ENCODE results near the gene HELZ. TPM values are rescaled to one million over a fixed set of nuclear protein-coding genes. Genes with fewer than 3 reads are reported as not detected.

HELZ gene
- total and polyA plus RNA-seq, 2 donors (not counting 3 experiments of a cell fraction or from before 2014, with no cell fraction given) = 8.0 to 47.3 TPM

- POLR2A ChIA-PET = no interaction called here
- no peaks in the 10 kb centered on the region for H3K79me2 ChIP-seq (ENCODE audit: control insufficient read depth, insufficient read depth, low read length)
- dilution Hi-C loops (cut with MboI; ENCODE audit: extremely low pct_ligation_motif_present, low sequenced_read_pairs) (no loop called here), intact Hi-C loops (cut with micrococcal nuclease) (no loop called here)
- no peak overlapping the region for H3K4me2 ChIP-seq (ENCODE audit: insufficient read depth, low read length)
- H3K27me3 ChIP-seq (ENCODE audit: control insufficient read depth in 2 of 2, insufficient read depth in 2 of 2, low read length in 2 of 2) = no peaks in the 10 kb centered on the region
- CTCF ChIA-PET = interaction anchor here (1.5 kb wide), 1 partner anchor 13 kb away, joined by 4 read pairs; no protein-coding TSS in a partner anchor
- no peaks in the 10 kb centered on the region for H3K4me1 ChIP-seq (ENCODE audit: control insufficient read depth, extremely low read depth, insufficient read depth, low read length)
- no TSS peak for BruUV-seq (replicated peaks)
- TF ChIP-seq GATA2 (IDR thresholded peaks at IDR 0.05; ENCODE audit: insufficient read depth, insufficient read length, low read depth, low read length) = no peak
- no peak for TF ChIP-seq MYC (IDR thresholded peaks at IDR 0.05; ENCODE audit: low read depth, low read length)
- TF ChIP-seq EZH2 (IDR thresholded peaks at IDR 0.05; ENCODE audit: borderline replicate concordance, low read depth, low read length, severe bottlenecking) = no peak
- H3K36me3 ChIP-seq (ENCODE audit: control insufficient read depth in 2 of 2, extremely low read depth in 1 of 2, insufficient read depth in 2 of 2, low read length in 2 of 2) = peaks cover 0 to 4% of the 10 kb centered on the region in 2 experiments
- DNase-seq (ENCODE audit: low read depth, low spot score) (no peak), FAIRE-seq (no peak)
- H3K27ac ChIP-seq (ENCODE audit: insufficient read depth, low read depth, low read length) = no peak overlapping the region
- peaks cover 2% of the 10 kb centered on the region for H4K20me1 ChIP-seq (replicated peaks; ENCODE audit: control insufficient read depth, extremely low read depth, insufficient read depth, low read length)
- H3K9me3 ChIP-seq (replicated peaks; ENCODE audit: control insufficient read depth, insufficient read depth, low read length) = no peaks in the 10 kb centered on the region
- H3K4me3 ChIP-seq (replicated peaks in 1 of 3; ENCODE audit: insufficient read depth in 1 of 3, low read depth in 1 of 3, low read length in 3 of 3) = no peak overlapping the region
- H2AFZ ChIP-seq (ENCODE audit: low read depth, low read length) = no peak overlapping the region
- no peak overlapping the region for H3K9ac ChIP-seq (replicated peaks; ENCODE audit: extremely low read depth, insufficient read depth, low read length)
- no peaks in the 10 kb centered on the region for H3K9me1 ChIP-seq (replicated peaks; ENCODE audit: control insufficient read depth, extremely low read depth, insufficient read depth, low read length)
Observed at GRCh38 chr17:67080804-67081203, 164.2 kb downstream of the HELZ start.

GRCh38 chr17:67079491-67079890, 165.5 kb downstream of the HELZ start:
- H3K9me1 ChIP-seq (replicated peaks; ENCODE audit: control insufficient read depth, extremely low read depth, insufficient read depth, low read length) = no peaks in the 10 kb centered on the region
- H3K4me3 ChIP-seq (replicated peaks in 1 of 3; ENCODE audit: insufficient read depth in 1 of 3, low read depth in 1 of 3, low read length in 3 of 3) = no peak overlapping the region
- BruUV-seq (replicated peaks) = no TSS peak
- DNase-seq (ENCODE audit: low read depth, low spot score) (no peak), FAIRE-seq (no peak)
- no peak overlapping the region for H3K4me2 ChIP-seq (ENCODE audit: insufficient read depth, low read length)
- no peaks in the 10 kb centered on the region for H3K9me3 ChIP-seq (replicated peaks; ENCODE audit: control insufficient read depth, insufficient read depth, low read length)
- no peaks in the 10 kb centered on the region for H3K79me2 ChIP-seq (ENCODE audit: control insufficient read depth, insufficient read depth, low read length)
- no peaks in the 10 kb centered on the region for H3K4me1 ChIP-seq (ENCODE audit: control insufficient read depth, extremely low read depth, insufficient read depth, low read length)
- TF ChIP-seq FOS (IDR thresholded peaks at IDR 0.05; ENCODE audit: borderline replicate concordance, insufficient read depth, low read length) = no peak
- no peak for TF ChIP-seq CTCF (IDR thresholded peaks at IDR 0.05; ENCODE audit: extremely low read depth in 1 of 2, insufficient read depth in 1 of 2, low read depth in 1 of 2, low read length in 2 of 2)
- TF ChIP-seq MAX (IDR thresholded peaks at IDR 0.05; ENCODE audit: insufficient read depth, insufficient read length) = no peak
- no peak for TF ChIP-seq POLR2AphosphoS5 (IDR thresholded peaks at IDR 0.05; ENCODE audit: insufficient read depth, low read depth, low read length)
- TF ChIP-seq JUN (IDR thresholded peaks at IDR 0.05; ENCODE audit: borderline replicate concordance, insufficient read depth, insufficient read length, low read depth) = no peak
- TF ChIP-seq POLR2A (IDR thresholded peaks at IDR 0.05; ENCODE audit: low read depth, low read length) = no peak
- no peak for TF ChIP-seq GATA2 (IDR thresholded peaks at IDR 0.05; ENCODE audit: insufficient read depth, insufficient read length, low read depth, low read length)
- TF ChIP-seq EZH2 (IDR thresholded peaks at IDR 0.05; ENCODE audit: borderline replicate concordance, low read depth, low read length, severe bottlenecking) = no peak
- no peak for TF ChIP-seq MYC (IDR thresholded peaks at IDR 0.05; ENCODE audit: low read depth, low read length)
- dilution Hi-C loops (cut with MboI; ENCODE audit: extremely low pct_ligation_motif_present, low sequenced_read_pairs) = no loop called here
- H3K36me3 ChIP-seq (ENCODE audit: control insufficient read depth in 2 of 2, extremely low read depth in 1 of 2, insufficient read depth in 2 of 2, low read length in 2 of 2) = peaks cover 0 to 4% of the 10 kb centered on the region in 2 experiments
- peaks cover 2% of the 10 kb centered on the region for H4K20me1 ChIP-seq (replicated peaks; ENCODE audit: control insufficient read depth, extremely low read depth, insufficient read depth, low read length)
- H3K9ac ChIP-seq (replicated peaks; ENCODE audit: extremely low read depth, insufficient read depth, low read length) = no peak overlapping the region
- ChIA-PET POLR2A (no interaction called here), CTCF (interaction anchor here (0.6 to 1.6 kb wide), 2 partner anchors 21 to 148 kb away, joined by 3 to 5 read pairs; no protein-coding TSS in a partner anchor)
- intact Hi-C loops (cut with micrococcal nuclease) = no loop called here
- H3K27me3 ChIP-seq (ENCODE audit: control insufficient read depth in 2 of 2, insufficient read depth in 2 of 2, low read length in 2 of 2) = no peaks in the 10 kb centered on the region
- H2AFZ ChIP-seq (ENCODE audit: low read depth, low read length) = no peak overlapping the region
- H3K27ac ChIP-seq (ENCODE audit: insufficient read depth, low read depth, low read length) = no peak overlapping the region
